Liver (tissue), 2 donors: ENCODE measurements around the gene SIDT2.

Experiments
- FOXA1 ChIP-seq: IDR thresholded peaks from 2 replicates; pipeline ENCODE4 v1.6.1; 2016; ENCODE audit warnings: antibody characterized with exemption
- RAD21 ChIP-seq, 2 donors: IDR thresholded peaks; 2 replicates each; pipeline ENCODE4 v1.6.1; 2016; ENCODE audit warnings: antibody characterized with exemption in 2 of 2, mild to moderate bottlenecking in 2 of 2
- donor health status: healthy.

GRCh38 chr11:117175781-117176180 lies 2.8 kb upstream of the SIDT2 start:
- TF ChIP-seq FOXA1 (no peak), RAD21 (IDR thresholded peaks at IDR 0.05) (no peak)
